Medulla oblongata (tissue), 1 donor: ENCODE measurements around the gene GPNMB.
A peak's percentile ranks its signal among the peaks of the same experiment; 100 is the strongest.
"Not testable (repeated sequence)": the region's sequence is repeated elsewhere in the genome, so short reads cannot be mapped to it uniquely, and the experiment has no call there.

Experiments
- DNase-seq: peaks from one replicate; pipeline ENCODE4 v3.0.0-alpha.2; 2015; ENCODE audit errors: extremely low spot score

The GPNMB gene

GRCh38 chr7:23246555-23246954 lies at the start of gene GPNMB:
GPNMB (plus strand) TSS chr7:23246775; CDS start chr7:23246858, 83 bp downstream.
- peak; percentile 51 for DNase-seq

GRCh38 chr7:23197745-23198144 lies 48.8 kb upstream of the GPNMB start:
- not testable (repeated sequence) for DNase-seq

- no peak for DNase-seq
Measured at GRCh38 chr7:23200331-23200730, 46.2 kb upstream of the GPNMB start.

- no peak for DNase-seq
Measured at GRCh38 chr7:23204241-23204640, 42.3 kb upstream of the GPNMB start.

- no peak for DNase-seq
Measured at GRCh38 chr7:23205577-23205908, 41.0 kb upstream of the GPNMB start.

GRCh38 chr7:23205909-23206767 lies 40.4 kb upstream of the GPNMB start:
- DNase-seq, result no peak

GRCh38 chr7:23207021-23207420 lies 39.6 kb upstream of the GPNMB start:
- no peak for DNase-seq

GRCh38 chr7:23207884-23208283 lies 38.7 kb upstream of the GPNMB start:
- DNase-seq, result no peak

- peak; percentile 38 for DNase-seq
Measured at GRCh38 chr7:23208316-23208715, 38.3 kb upstream of the GPNMB start.

GRCh38 chr7:23210506-23210905 lies 36.1 kb upstream of the GPNMB start:
- no peak for DNase-seq

GRCh38 chr7:23211589-23211988 lies 35.0 kb upstream of the GPNMB start:
- DNase-seq, result no peak

GRCh38 chr7:23212395-23212794 lies 34.2 kb upstream of the GPNMB start:
- DNase-seq, result no peak

GRCh38 chr7:23212841-23213240 lies 33.7 kb upstream of the GPNMB start:
- DNase-seq, result peak; percentile 46

GRCh38 chr7:23213755-23214154 lies 32.8 kb upstream of the GPNMB start:
- no peak for DNase-seq

GRCh38 chr7:23214423-23214822 lies 32.2 kb upstream of the GPNMB start:
- DNase-seq, result no peak

- no peak for DNase-seq
Measured at GRCh38 chr7:23214938-23215337, 31.6 kb upstream of the GPNMB start.

- peak; percentile 90 for DNase-seq
Measured at GRCh38 chr7:23216021-23216420, 30.6 kb upstream of the GPNMB start.

- DNase-seq, result no peak
Measured at GRCh38 chr7:23218196-23218595, 28.4 kb upstream of the GPNMB start.

- DNase-seq, result no peak
Measured at GRCh38 chr7:23220690-23221305, 25.8 kb upstream of the GPNMB start.

- no peak for DNase-seq
Measured at GRCh38 chr7:23222439-23223030, 24.0 kb upstream of the GPNMB start.

- DNase-seq, result not testable (repeated sequence)
Measured at GRCh38 chr7:23224364-23224763, 22.2 kb upstream of the GPNMB start.

- DNase-seq, result peak; percentile 61
Measured at GRCh38 chr7:23226844-23227450, 19.6 kb upstream of the GPNMB start.

- DNase-seq, result no peak
Measured at GRCh38 chr7:23228412-23228811, 18.2 kb upstream of the GPNMB start.
